ENCODE data around the gene PDIA3.

PDIA3 gene

GRCh38 chr15:43777267-43777914 is 31.2 kb downstream of the PDIA3 start:
- H3K4me1 ChIP-seq (ENCODE audit: insufficient read depth, insufficient read length) = peaks cover 8% of the 10 kb centered on the region
- peaks cover 21% of the 10 kb centered on the region for H3K36me3 ChIP-seq (ENCODE audit: insufficient read depth, insufficient read length, low read length)
- DNase-seq (ENCODE audit: low read depth, low spot score) = peak; percentile 38
- no peaks in the 10 kb centered on the region for H3K9me3 ChIP-seq (ENCODE audit: insufficient read depth, low read length)
- no peaks in the 10 kb centered on the region for H3K27me3 ChIP-seq (ENCODE audit: insufficient read depth, insufficient read length)
- peak overlapping the region; percentile 50 for H3K4me3 ChIP-seq (ENCODE audit: insufficient read length, low read depth)
- TF ChIP-seq ZNF274 (IDR thresholded peaks at IDR 0.05; ENCODE audit: low read depth, low read length) = no peak
- no peak for TF ChIP-seq SUZ12 (IDR thresholded peaks at IDR 0.05; ENCODE audit: extremely low read depth, insufficient read depth, insufficient read length)
- TF ChIP-seq YY1 (IDR thresholded peaks at IDR 0.05; ENCODE audit: insufficient read depth, insufficient read length) = no peak
- peak overlapping the region; percentile 80 for H3K9ac ChIP-seq (ENCODE audit: insufficient read length, low read depth)

GRCh38 chr15:43779016-43779415 is 32.8 kb downstream of the PDIA3 start:
- Histone ChIP-seq H3K4me1 (ENCODE audit: insufficient read depth, insufficient read length) (peaks cover 8% of the 10 kb centered on the region), H3K4me3 (ENCODE audit: insufficient read length, low read depth) (no peak overlapping the region), H3K36me3 (ENCODE audit: insufficient read depth, insufficient read length, low read length) (peaks cover 4% of the 10 kb centered on the region), H3K9me3 (ENCODE audit: insufficient read depth, low read length) (no peaks in the 10 kb centered on the region), H3K27me3 (ENCODE audit: insufficient read depth, insufficient read length) (no peaks in the 10 kb centered on the region), H3K9ac (ENCODE audit: insufficient read length, low read depth) (no peak overlapping the region)
- TF ChIP-seq YY1 (IDR thresholded peaks at IDR 0.05; ENCODE audit: insufficient read depth, insufficient read length) = no peak
- TF ChIP-seq SUZ12 (IDR thresholded peaks at IDR 0.05; ENCODE audit: extremely low read depth, insufficient read depth, insufficient read length) = no peak
- no peak for TF ChIP-seq ZNF274 (IDR thresholded peaks at IDR 0.05; ENCODE audit: low read depth, low read length)
- DNase-seq (ENCODE audit: low read depth, low spot score) = no peak

- H3K27me3 ChIP-seq (ENCODE audit: insufficient read depth, insufficient read length) = no peaks in the 10 kb centered on the region
- no peak overlapping the region for H3K9ac ChIP-seq (ENCODE audit: insufficient read length, low read depth)
- DNase-seq (ENCODE audit: low read depth, low spot score) = no peak
- TF ChIP-seq ZNF274 (IDR thresholded peaks at IDR 0.05; ENCODE audit: low read depth, low read length) = no peak
- TF ChIP-seq YY1 (IDR thresholded peaks at IDR 0.05; ENCODE audit: insufficient read depth, insufficient read length) = no peak
- TF ChIP-seq SUZ12 (IDR thresholded peaks at IDR 0.05; ENCODE audit: extremely low read depth, insufficient read depth, insufficient read length) = no peak
- no peaks in the 10 kb centered on the region for H3K9me3 ChIP-seq (ENCODE audit: insufficient read depth, low read length)
- H3K4me3 ChIP-seq (ENCODE audit: insufficient read length, low read depth) = no peak overlapping the region
- H3K36me3 ChIP-seq (ENCODE audit: insufficient read depth, insufficient read length, low read length) = peaks cover 17% of the 10 kb centered on the region
- peaks cover 4% of the 10 kb centered on the region for H3K4me1 ChIP-seq (ENCODE audit: insufficient read depth, insufficient read length)
Observed at GRCh38 chr15:43789409-43789808, 43.2 kb downstream of the PDIA3 start.

GRCh38 chr15:43791993-43792760 is 45.9 kb downstream of the PDIA3 start, which contains the start of gene SERF2:
TSS of gene SERF2 (plus strand) at chr15:43792320. CDS start at chr15:43792377, 57 bp downstream.
- peak; percentile 97 for DNase-seq (ENCODE audit: low read depth, low spot score)
- Histone ChIP-seq H3K27me3 (ENCODE audit: insufficient read depth, insufficient read length) (no peaks in the 10 kb centered on the region), H3K4me1 (ENCODE audit: insufficient read depth, insufficient read length) (peaks cover 9% of the 10 kb centered on the region), H3K9me3 (ENCODE audit: insufficient read depth, low read length) (no peaks in the 10 kb centered on the region), H3K36me3 (ENCODE audit: insufficient read depth, insufficient read length, low read length) (peaks cover 44% of the 10 kb centered on the region), H3K4me3 (ENCODE audit: insufficient read length, low read depth) (peak within 1 kb of the TSS; percentile 92), H3K9ac (ENCODE audit: insufficient read length, low read depth) (peak within 1 kb of the TSS; percentile 97)
- no peak for TF ChIP-seq SUZ12 (IDR thresholded peaks at IDR 0.05; ENCODE audit: extremely low read depth, insufficient read depth, insufficient read length)
- no peak for TF ChIP-seq ZNF274 (IDR thresholded peaks at IDR 0.05; ENCODE audit: low read depth, low read length)
- TF ChIP-seq YY1 (IDR thresholded peaks at IDR 0.05; ENCODE audit: insufficient read depth, insufficient read length) = no peak

- H3K9ac ChIP-seq (ENCODE audit: insufficient read length, low read depth) = peak overlapping the region; percentile 97
- TF ChIP-seq ZNF274 (IDR thresholded peaks at IDR 0.05; ENCODE audit: low read depth, low read length) = no peak
- TF ChIP-seq YY1 (IDR thresholded peaks at IDR 0.05; ENCODE audit: insufficient read depth, insufficient read length) = no peak
- TF ChIP-seq SUZ12 (IDR thresholded peaks at IDR 0.05; ENCODE audit: extremely low read depth, insufficient read depth, insufficient read length) = no peak
- no peaks in the 10 kb centered on the region for H3K9me3 ChIP-seq (ENCODE audit: insufficient read depth, low read length)
- H3K4me1 ChIP-seq (ENCODE audit: insufficient read depth, insufficient read length) = peaks cover 9% of the 10 kb centered on the region
- peaks cover 45% of the 10 kb centered on the region for H3K36me3 ChIP-seq (ENCODE audit: insufficient read depth, insufficient read length, low read length)
- H3K27me3 ChIP-seq (ENCODE audit: insufficient read depth, insufficient read length) = no peaks in the 10 kb centered on the region
- H3K4me3 ChIP-seq (ENCODE audit: insufficient read length, low read depth) = peak overlapping the region; percentile 92
- no peak for DNase-seq (ENCODE audit: low read depth, low spot score)
Observed at GRCh38 chr15:43792761-43793476, 46.7 kb downstream of the PDIA3 start.

GRCh38 chr15:43793647-43794046 is 47.4 kb downstream of the PDIA3 start:
- no peak for TF ChIP-seq SUZ12 (IDR thresholded peaks at IDR 0.05; ENCODE audit: extremely low read depth, insufficient read depth, insufficient read length)
- no peak for TF ChIP-seq YY1 (IDR thresholded peaks at IDR 0.05; ENCODE audit: insufficient read depth, insufficient read length)
- TF ChIP-seq ZNF274 (IDR thresholded peaks at IDR 0.05; ENCODE audit: low read depth, low read length) = no peak
- Histone ChIP-seq H3K27me3 (ENCODE audit: insufficient read depth, insufficient read length) (no peaks in the 10 kb centered on the region), H3K9me3 (ENCODE audit: insufficient read depth, low read length) (no peaks in the 10 kb centered on the region), H3K9ac (ENCODE audit: insufficient read length, low read depth) (peak overlapping the region; percentile 97), H3K4me3 (ENCODE audit: insufficient read length, low read depth) (peak overlapping the region; percentile 92), H3K4me1 (ENCODE audit: insufficient read depth, insufficient read length) (peaks cover 9% of the 10 kb centered on the region), H3K36me3 (ENCODE audit: insufficient read depth, insufficient read length, low read length) (peaks cover 48% of the 10 kb centered on the region)
- DNase-seq (ENCODE audit: low read depth, low spot score) = no peak
